Measurements from ENCODE around the gene PTPN4. TPM values are rescaled to one million over a fixed set of nuclear protein-coding genes. Genes with fewer than 3 reads are reported as not detected.

The PTPN4 gene
- total and polyA plus RNA-seq, 2 of the 13 experiments (the other 11 are each of a cell fraction or from before 2014, with no cell fraction given) = 20.3 to 34.6 TPM

- no peak for TF ChIP-seq HNF1B (CRISPR knock-in tag; IDR thresholded peaks at IDR 0.05)
These were observed 104.6 kb downstream of the PTPN4 start (continued) for GRCh38 chr2:119864318-119864717.

- no peak for ATAC-seq
- Histone ChIP-seq H3K4me1 (ENCODE audit: insufficient read depth, low read length) (no peaks in the 10 kb centered on the region), H2AFZ (ENCODE audit: low read length) (no peak overlapping the region), H3K27me3 (ENCODE audit: control insufficient read depth in 1 of 2, insufficient read depth in 2 of 2, low read length in 2 of 2) (no peaks in the 10 kb centered on the region), H3K4me2 (ENCODE audit: low read depth, low read length) (no peak overlapping the region), H4K20me1 (ENCODE audit: insufficient read depth, low read length) (no peaks in the 10 kb centered on the region), H3K9me3 (ENCODE audit: low read length) (no peaks in the 10 kb centered on the region), H3K27ac (ENCODE audit: extremely low read length, insufficient read depth, low read length) (no peak overlapping the region), H3K9ac (ENCODE audit: insufficient read depth, low read depth, low read length) (no peak overlapping the region), H3K36me3 (replicated peaks in 1 of 2; ENCODE audit: control insufficient read depth in 1 of 2, insufficient read depth in 2 of 2, low read length in 2 of 2) (no peaks in the 10 kb centered on the region), H3K79me2 (ENCODE audit: insufficient read depth, low read length) (no peaks in the 10 kb centered on the region), H3K4me3 (replicated peaks in 1 of 3; ENCODE audit: insufficient read depth in 1 of 3, low read depth in 2 of 3, low read length in 3 of 3) (no peak overlapping the region)
- no peak for FAIRE-seq
- no TSS peak for BruUV-seq (replicated peaks)
- in situ Hi-C loops (cut with HindIII; ENCODE audit: extremely low pct_ligation_motif_present, low pct_unique_long_range_greater_than_20kb) = no loop called here
- ChIA-PET POLR2A (no interaction called here), CTCF (ENCODE audit: low intra/inter-chr PET ratio, low total read pairs) (no interaction called here)
- intact Hi-C loops (cut with micrococcal nuclease; ENCODE audit: unreplicated experiment) = no loop called here
- no peak for DNase-seq (ENCODE audit: low spot score)
- 97% methylated on average over 3 of the region's 3 CpGs for WGBS (ENCODE audit: low lambda C conversion rate)
- TF ChIP-seq KLF16 (CRISPR knock-in tag; IDR thresholded peaks at IDR 0.05) (no peak), ZNF839 (CRISPR knock-in tag; IDR thresholded peaks at IDR 0.05; ENCODE audit: borderline replicate concordance) (no peak), JARID2 (CRISPR knock-in tag; IDR thresholded peaks at IDR 0.05; ENCODE audit: insufficient replicate concordance) (no peak)
These were observed 112.0 kb downstream of the PTPN4 start for GRCh38 chr2:119871725-119872124.

All from HepG2 (cell line).